MM.1S (cell line): Measurements from ENCODE around the gene CALD1.

Experiments used
- DNase-seq: peaks from one replicate; pipeline ENCODE4 v3.0.0-alpha.2; 2015
- H2AFZ ChIP-seq: fragments of 300-600 bp; sonication (generic); 2 replicates; pipeline ENCODE4 v1.6.0; 2016; ENCODE audit warnings: antibody characterized with exemption, low read length
- H3F3A ChIP-seq: fragments of 300-600 bp; sonication (generic); 2 replicates; pipeline ENCODE4 v1.6.1; 2016; ENCODE audit warnings: mild to moderate bottlenecking, antibody characterized with exemption, low read length, moderate library complexity, mixed read lengths; ENCODE audit not compliant: insufficient read depth
- H3K27ac ChIP-seq: fragments of 300-600 bp; sonication (generic); 2 replicates; pipeline ENCODE4 v1.5.1; 2016; ENCODE audit warnings: mild to moderate bottlenecking, low read length
- H3K27me3 ChIP-seq: fragments of 300-600 bp; sonication (generic); replicated peaks from 2 replicates; pipeline ENCODE4 v1.6.0; 2016; ENCODE audit warnings: low read length; ENCODE audit not compliant: insufficient read depth
- H3K36me3 ChIP-seq: fragments of 300-600 bp; sonication (generic); replicated peaks from 2 replicates; pipeline ENCODE4 v1.6.1; 2016; ENCODE audit warnings: mild to moderate bottlenecking, low read length, mixed read lengths; ENCODE audit not compliant: insufficient read depth
- H3K4me1 ChIP-seq: fragments of 300-600 bp; sonication (generic); 2 replicates; pipeline ENCODE4 v1.6.1; 2016; ENCODE audit warnings: low read length, mixed read lengths
- H3K4me2 ChIP-seq: fragments of 300-600 bp; sonication (generic); 2 replicates; pipeline ENCODE4 v1.6.0; 2016; ENCODE audit warnings: low read depth, low read length
- H3K4me3 ChIP-seq: fragments of 300-600 bp; sonication (generic); 2 replicates; pipeline ENCODE4 v1.5.1; 2016; ENCODE audit warnings: low read length, mixed read lengths
- H3K79me2 ChIP-seq: fragments of 300-600 bp; sonication (generic); 2 replicates; pipeline ENCODE4 v1.6.1; 2016; ENCODE audit warnings: mixed run types, low read length, mixed read lengths
- H3K9ac ChIP-seq: fragments of 300-600 bp; sonication (generic); 2 replicates; pipeline ENCODE4 v1.6.1; 2016; ENCODE audit warnings: low read length, mixed read lengths
- H3K9me2 ChIP-seq: fragments of 300-600 bp; sonication (generic); replicated peaks from 2 replicates; pipeline ENCODE4 v1.6.1; 2016; ENCODE audit warnings: mild to moderate bottlenecking, low read length, mixed read lengths; ENCODE audit not compliant: insufficient read depth
- H3K9me3 ChIP-seq: fragments of 300-600 bp; sonication (generic); replicated peaks from 2 replicates; pipeline ENCODE4 v1.6.1; 2016; ENCODE audit warnings: mild to moderate bottlenecking, low read length, mixed read lengths; ENCODE audit not compliant: insufficient read depth
- H4K20me1 ChIP-seq: fragments of 300-600 bp; sonication (generic); 2 replicates; pipeline ENCODE4 v1.6.1; 2016; ENCODE audit warnings: mild to moderate bottlenecking, low read length, moderate library complexity, mixed read lengths; ENCODE audit not compliant: insufficient read depth
- CTCF ChIP-seq: fragments of 300-600 bp; sonication (generic); IDR thresholded peaks from 2 replicates; pipeline ENCODE4 v1.5.1; 2016; ENCODE audit warnings: antibody characterized with exemption, low read length, mixed read lengths
- EZH2 ChIP-seq: fragments of 300-600 bp; sonication (generic); optimal IDR thresholded peaks from 2 replicates; pipeline ENCODE3; 2017; ENCODE audit warnings: low read depth, mild to moderate bottlenecking, antibody characterized with exemption, low read length, mixed read lengths
- EZH2phosphoT487 ChIP-seq: fragments of 300-600 bp; sonication (generic); IDR thresholded peaks from 2 replicates; pipeline ENCODE4 v1.6.1; 2018; ENCODE audit warnings: antibody characterized with exemption, low read length

Gene CALD1

GRCh38 chr7:134936893-134937510 lies 157.6 kb downstream of the CALD1 start:
- Histone ChIP-seq H3F3A (no peaks in the 10 kb centered on the region), H3K9me2 (no peaks in the 10 kb centered on the region), H2AFZ (no peak overlapping the region), H3K79me2 (no peaks in the 10 kb centered on the region), H3K4me3 (no peak overlapping the region), H3K4me2 (no peak overlapping the region), H3K9me3 (no peaks in the 10 kb centered on the region), H3K36me3 (no peaks in the 10 kb centered on the region), H4K20me1 (no peaks in the 10 kb centered on the region), H3K27me3 (peaks cover 17% of the 10 kb centered on the region), H3K27ac (no peak overlapping the region), H3K4me1 (peaks cover 4% of the 10 kb centered on the region), H3K9ac (no peak overlapping the region)
- no peak for DNase-seq
- TF ChIP-seq CTCF (no peak), EZH2 (no peak), EZH2phosphoT487 (no peak)

GRCh38 chr7:134938141-134938540 lies 158.7 kb downstream of the CALD1 start:
- Histone ChIP-seq H3K9me3 (no peaks in the 10 kb centered on the region), H3K9ac (no peak overlapping the region), H3K79me2 (no peaks in the 10 kb centered on the region), H2AFZ (no peak overlapping the region), H4K20me1 (no peaks in the 10 kb centered on the region), H3K4me2 (no peak overlapping the region), H3K27me3 (peaks cover 16% of the 10 kb centered on the region), H3K27ac (no peak overlapping the region), H3K4me1 (peaks cover 3% of the 10 kb centered on the region), H3K9me2 (no peaks in the 10 kb centered on the region), H3F3A (no peaks in the 10 kb centered on the region), H3K36me3 (no peaks in the 10 kb centered on the region), H3K4me3 (no peak overlapping the region)
- no peak for DNase-seq
- TF ChIP-seq CTCF (no peak), EZH2phosphoT487 (no peak), EZH2 (no peak)

GRCh38 chr7:134939136-134939535 lies 159.7 kb downstream of the CALD1 start:
- no peaks in the 10 kb centered on the region for H3K4me1 ChIP-seq

More at GRCh38 chr7:134939136-134939535, 159.7 kb downstream of the CALD1 start:
- H3K4me2 ChIP-seq = no peak overlapping the region
- no peak overlapping the region for H3K9ac ChIP-seq
- no peaks in the 10 kb centered on the region for H3K36me3 ChIP-seq
- no peak overlapping the region for H3K27ac ChIP-seq
- no peak overlapping the region for H2AFZ ChIP-seq
- no peaks in the 10 kb centered on the region for H3K9me3 ChIP-seq
- no peak overlapping the region for H3K4me3 ChIP-seq
- H3K79me2 ChIP-seq = no peaks in the 10 kb centered on the region
- TF ChIP-seq EZH2 (no peak), EZH2phosphoT487 (no peak), CTCF (no peak)
- no peak for DNase-seq
- no peaks in the 10 kb centered on the region for H3K9me2 ChIP-seq
- no peaks in the 10 kb centered on the region for H3F3A ChIP-seq
- H4K20me1 ChIP-seq = no peaks in the 10 kb centered on the region
- H3K27me3 ChIP-seq = peaks cover 7% of the 10 kb centered on the region
